Neural cell (in vitro differentiated cells): ENCODE measurements around the gene ADD1. TPM values are rescaled to one million over a fixed set of nuclear protein-coding genes. Genes with fewer than 3 reads are reported as not detected.

Source experiments
- H2AFZ ChIP-seq: fragments of 200-600, 300-800 bp; sonication (generic), shearing (Covaris generic); 2 replicates; pipeline ENCODE4 v1.6.0; 2014; ENCODE audit warnings: low read depth, mild to moderate bottlenecking, antibody characterized with exemption, low read length, moderate library complexity
- H3F3A ChIP-seq: fragments of 200-600 bp; shearing (Covaris generic); 2 replicates; pipeline ENCODE4 v1.6.1; 2016; ENCODE audit warnings: mild to moderate bottlenecking, moderate library complexity, mixed read lengths, antibody characterized with exemption, low read length; ENCODE audit not compliant: insufficient read depth, poor library complexity, severe bottlenecking
- H3K27ac ChIP-seq: fragments of 200-600, 300-800 bp; sonication (generic), shearing (Covaris generic); 2 replicates; pipeline ENCODE4 v1.5.1; 2014; ENCODE audit warnings: mild to moderate bottlenecking, low read length, moderate library complexity
- H3K27me3 ChIP-seq: fragments of 300-800, 200-600 bp; sonication (generic), shearing (Covaris generic); 2 replicates; pipeline ENCODE4 v1.6.0; 2014; ENCODE audit warnings: mild to moderate bottlenecking, low read depth, low read length, moderate library complexity; ENCODE audit not compliant: insufficient read depth
- H3K36me3 ChIP-seq: fragments of 300-800, 200-600 bp; sonication (generic), shearing (Covaris generic); 2 replicates; pipeline ENCODE4 v1.5.1; 2014; ENCODE audit warnings: mild to moderate bottlenecking, antibody characterized with exemption, low read length, moderate library complexity; ENCODE audit not compliant: insufficient read depth
- H3K4me2 ChIP-seq: fragments of 300-800, 200-600 bp; sonication (generic), shearing (Covaris generic); 2 replicates; pipeline ENCODE4 v1.6.0; 2014; ENCODE audit warnings: mild to moderate bottlenecking, low read length
- H3K4me3 ChIP-seq: fragments of 300-800, 200-600 bp; sonication (generic), shearing (Covaris generic); 2 replicates; pipeline ENCODE4 v1.5.1; 2014; ENCODE audit warnings: mild to moderate bottlenecking, low read length, moderate library complexity
- H3K79me2 ChIP-seq: fragments of 200-600 bp; shearing (Covaris generic); replicated peaks from 2 replicates; pipeline ENCODE4 v1.6.0; 2014; ENCODE audit warnings: mild to moderate bottlenecking, low read length, moderate library complexity; ENCODE audit not compliant: insufficient read depth
- H3K9ac ChIP-seq: fragments of 300-800, 200-600 bp; sonication (generic), shearing (Covaris generic); 2 replicates; pipeline ENCODE4 v1.6.1; 2016; ENCODE audit warnings: mild to moderate bottlenecking, low read length, mixed read lengths
- H3K9me2 ChIP-seq: fragments of 200-600 bp; shearing (Covaris generic); 2 replicates; pipeline ENCODE4 v1.6.1; 2016; ENCODE audit warnings: mild to moderate bottlenecking, low read length, mixed read lengths; ENCODE audit not compliant: insufficient read depth
- H3K9me3 ChIP-seq: fragments of 200-600, 300-800 bp; sonication (generic), shearing (Covaris generic); 2 replicates; pipeline ENCODE4 v1.6.1; 2016; ENCODE audit warnings: mild to moderate bottlenecking, mixed run types, low read length, moderate library complexity, mixed read lengths
- H4K20me1 ChIP-seq: fragments of 200-600 bp; shearing (Covaris generic); 2 replicates; pipeline ENCODE4 v1.6.1; 2016; ENCODE audit warnings: mild to moderate bottlenecking, mixed run types; ENCODE audit not compliant: insufficient read depth
- EP300 ChIP-seq: fragments of 450-650 bp; conservative IDR thresholded peaks from 2 replicates; pipeline ENCODE4 v1.6.1; 2014; ENCODE audit warnings: antibody characterized with exemption, mild to moderate bottlenecking, moderate library complexity; ENCODE audit not compliant: poor library complexity, severe bottlenecking
- EZH2 ChIP-seq: fragments of 200-600, 300-800 bp; shearing (Covaris generic), sonication (generic); IDR thresholded peaks from 2 replicates; pipeline ENCODE4 v1.6.1; 2014; ENCODE audit warnings: antibody characterized with exemption, low read length, borderline replicate concordance, mild to moderate bottlenecking; ENCODE audit not compliant: insufficient read depth, poor library complexity, severe bottlenecking
- MXI1 ChIP-seq: fragments of 450-650 bp; conservative IDR thresholded peaks from 2 replicates; pipeline ENCODE4 v1.6.1; 2014; ENCODE audit warnings: antibody characterized with exemption, mild to moderate bottlenecking; ENCODE audit not compliant: poor library complexity, severe bottlenecking
- POLR2AphosphoS5 ChIP-seq: IDR thresholded peaks from 2 replicates; pipeline ENCODE4 v1.6.1; 2012
- RAD21 ChIP-seq: fragments of 450-650 bp; conservative IDR thresholded peaks from 2 replicates; pipeline ENCODE4 v1.6.1; 2014; ENCODE audit warnings: antibody characterized with exemption, mild to moderate bottlenecking, moderate library complexity
- SMC3 ChIP-seq: fragments of 450-650 bp; conservative IDR thresholded peaks from 2 replicates; pipeline ENCODE4 v1.6.1; 2014; ENCODE audit warnings: antibody characterized with exemption, mild to moderate bottlenecking, moderate library complexity; ENCODE audit not compliant: poor library complexity
- TAF1 ChIP-seq: IDR thresholded peaks from 2 replicates; pipeline ENCODE4 v1.6.1; 2012; ENCODE audit warnings: low read depth
- polyA plus RNA-seq: library from polyadenylated mRNA; depleted of rRNA; stranded (reverse); fragments of >200 nt; gene quantifications from 2 replicates; pipeline ENCODE4 v1.2.3, GENCODE V29; 2014
- TF ChIP-seq, protein P1 (sequence below): IDR thresholded peaks from 2 replicates; pipeline ENCODE4 v1.6.1; 2012; ENCODE audit warnings: borderline replicate concordance
- TF ChIP-seq, protein P2 (sequence below): fragments of 450-650 bp; IDR thresholded peaks from 2 replicates; pipeline ENCODE4 v1.5.1; 2014; ENCODE audit warnings: antibody characterized with exemption, mild to moderate bottlenecking, moderate library complexity; ENCODE audit not compliant: poor library complexity, severe bottlenecking

The ADD1 gene
- polyA plus RNA-seq, 1 donor from 2014 or later: 190 TPM

DNA sequence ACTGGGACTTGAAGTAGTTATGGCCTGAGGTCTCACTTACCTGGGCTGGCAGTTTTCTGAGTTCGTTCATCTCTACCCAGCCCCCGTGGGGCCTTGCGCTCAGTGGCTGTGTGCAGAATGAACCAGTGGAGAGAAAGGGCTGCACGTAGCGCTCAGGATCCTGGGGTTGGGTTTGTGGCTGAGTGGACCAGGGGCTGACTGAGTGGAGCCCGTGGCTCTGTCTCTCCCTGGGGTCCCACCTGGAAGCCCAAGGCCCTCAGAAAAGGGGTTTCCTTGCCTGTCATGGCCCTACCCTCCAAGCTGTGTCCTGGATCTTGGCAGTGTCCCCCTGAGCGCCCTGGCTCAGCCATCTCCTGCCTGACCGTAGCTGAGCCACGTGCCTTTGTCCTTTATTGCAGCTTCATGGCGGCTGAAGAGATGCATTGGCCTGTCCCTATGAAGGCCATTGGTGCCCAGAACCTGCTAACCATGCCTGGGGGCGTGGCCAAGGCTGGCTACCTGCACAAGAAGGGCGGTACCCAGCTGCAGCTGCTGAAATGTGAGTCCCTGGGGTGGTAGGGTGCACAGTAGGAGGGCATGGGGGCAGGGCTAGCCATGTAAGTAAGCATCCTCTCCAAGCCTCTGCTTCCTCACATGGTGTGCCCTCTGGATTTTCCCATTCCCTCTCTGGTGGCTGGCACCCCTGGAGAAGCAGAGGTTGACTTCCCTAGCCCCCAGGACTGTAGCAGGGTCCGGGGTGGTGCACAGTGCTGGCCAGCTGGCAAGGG, 23.2 kb upstream of the ADD1 start:
- Histone ChIP-seq H3F3A (no peaks in the 10 kb centered on the region), H3K79me2 (peaks cover 20% of the 10 kb centered on the region), H3K4me2 (no peak overlapping the region)

DNA sequence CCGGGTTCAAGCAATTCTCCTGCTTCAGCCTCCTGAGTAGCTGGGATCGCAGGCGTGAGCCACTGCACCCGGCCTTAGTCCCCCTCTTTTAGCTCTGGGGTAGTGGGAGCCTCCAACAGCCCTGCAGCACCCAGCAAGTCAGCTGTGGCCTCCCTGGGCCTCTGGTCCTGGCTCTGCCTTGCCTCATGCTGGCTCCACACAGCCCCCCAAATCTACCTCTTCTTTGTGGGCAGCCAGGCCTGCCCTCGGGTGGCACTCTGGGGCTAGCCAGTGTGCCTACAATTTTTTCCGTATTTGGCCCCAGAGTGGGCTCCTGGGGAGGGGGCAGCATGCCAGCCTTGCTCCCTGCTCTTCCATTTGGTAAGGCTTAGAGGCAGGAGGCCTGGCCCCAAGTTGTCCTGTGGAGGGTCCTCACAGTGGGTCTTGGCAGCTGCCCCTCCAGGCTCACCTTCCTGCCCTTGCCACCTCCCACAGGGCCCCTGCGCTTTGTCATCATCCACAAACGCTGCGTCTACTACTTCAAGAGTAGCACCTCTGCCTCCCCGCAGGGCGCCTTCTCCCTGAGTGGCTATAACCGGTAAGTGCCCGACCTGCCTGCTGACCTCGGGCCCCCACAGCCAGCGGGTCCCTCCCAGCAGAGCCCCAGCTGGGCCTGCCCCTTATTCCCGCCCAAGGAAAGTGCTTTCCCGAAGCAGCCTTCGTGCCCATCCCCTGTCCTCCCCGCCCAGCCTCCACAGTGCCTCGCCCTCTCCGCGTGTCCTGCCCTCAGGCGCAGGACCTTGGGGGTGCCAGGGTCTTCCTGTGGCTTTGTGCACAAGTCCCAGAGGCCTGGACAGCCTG, 21.0 kb upstream of the ADD1 start:
- H3K36me3 ChIP-seq: no peaks in the 10 kb centered on the region

More for the DNA sequence above, 23.2 kb upstream of the ADD1 start:
- Histone ChIP-seq H3K27me3 (no peaks in the 10 kb centered on the region), H2AFZ (no peak overlapping the region), H3K27ac (no peak overlapping the region), H3K9me2 (no peaks in the 10 kb centered on the region), H3K36me3 (no peaks in the 10 kb centered on the region), H3K9ac (no peak overlapping the region), H3K9me3 (no peaks in the 10 kb centered on the region), H4K20me1 (no peaks in the 10 kb centered on the region), H3K4me3 (peak overlapping the region; percentile 85)
- no peak for TF ChIP-seq RAD21
- TF ChIP-seq EP300: no peak
- no peak for TF ChIP-seq SMC3
- TF ChIP-seq EZH2: no peak

More for the DNA sequence above, 21.0 kb upstream of the ADD1 start:
- no peaks in the 10 kb centered on the region for H3K9me3 ChIP-seq
- no peak overlapping the region for H3K4me3 ChIP-seq
- no peaks in the 10 kb centered on the region for H4K20me1 ChIP-seq
- H3K79me2 ChIP-seq: peaks cover 20% of the 10 kb centered on the region
- no peak for TF ChIP-seq EP300
- TF ChIP-seq, protein P1, sequence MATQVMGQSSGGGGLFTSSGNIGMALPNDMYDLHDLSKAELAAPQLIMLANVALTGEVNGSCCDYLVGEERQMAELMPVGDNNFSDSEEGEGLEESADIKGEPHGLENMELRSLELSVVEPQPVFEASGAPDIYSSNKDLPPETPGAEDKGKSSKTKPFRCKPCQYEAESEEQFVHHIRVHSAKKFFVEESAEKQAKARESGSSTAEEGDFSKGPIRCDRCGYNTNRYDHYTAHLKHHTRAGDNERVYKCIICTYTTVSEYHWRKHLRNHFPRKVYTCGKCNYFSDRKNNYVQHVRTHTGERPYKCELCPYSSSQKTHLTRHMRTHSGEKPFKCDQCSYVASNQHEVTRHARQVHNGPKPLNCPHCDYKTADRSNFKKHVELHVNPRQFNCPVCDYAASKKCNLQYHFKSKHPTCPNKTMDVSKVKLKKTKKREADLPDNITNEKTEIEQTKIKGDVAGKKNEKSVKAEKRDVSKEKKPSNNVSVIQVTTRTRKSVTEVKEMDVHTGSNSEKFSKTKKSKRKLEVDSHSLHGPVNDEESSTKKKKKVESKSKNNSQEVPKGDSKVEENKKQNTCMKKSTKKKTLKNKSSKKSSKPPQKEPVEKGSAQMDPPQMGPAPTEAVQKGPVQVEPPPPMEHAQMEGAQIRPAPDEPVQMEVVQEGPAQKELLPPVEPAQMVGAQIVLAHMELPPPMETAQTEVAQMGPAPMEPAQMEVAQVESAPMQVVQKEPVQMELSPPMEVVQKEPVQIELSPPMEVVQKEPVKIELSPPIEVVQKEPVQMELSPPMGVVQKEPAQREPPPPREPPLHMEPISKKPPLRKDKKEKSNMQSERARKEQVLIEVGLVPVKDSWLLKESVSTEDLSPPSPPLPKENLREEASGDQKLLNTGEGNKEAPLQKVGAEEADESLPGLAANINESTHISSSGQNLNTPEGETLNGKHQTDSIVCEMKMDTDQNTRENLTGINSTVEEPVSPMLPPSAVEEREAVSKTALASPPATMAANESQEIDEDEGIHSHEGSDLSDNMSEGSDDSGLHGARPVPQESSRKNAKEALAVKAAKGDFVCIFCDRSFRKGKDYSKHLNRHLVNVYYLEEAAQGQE: no peak
- TF ChIP-seq POLR2AphosphoS5: no peak
- no peak for TF ChIP-seq TAF1
- no peak for TF ChIP-seq RAD21
- TF ChIP-seq MXI1: no peak
- no peak for TF ChIP-seq EZH2
- TF ChIP-seq, protein P2, sequence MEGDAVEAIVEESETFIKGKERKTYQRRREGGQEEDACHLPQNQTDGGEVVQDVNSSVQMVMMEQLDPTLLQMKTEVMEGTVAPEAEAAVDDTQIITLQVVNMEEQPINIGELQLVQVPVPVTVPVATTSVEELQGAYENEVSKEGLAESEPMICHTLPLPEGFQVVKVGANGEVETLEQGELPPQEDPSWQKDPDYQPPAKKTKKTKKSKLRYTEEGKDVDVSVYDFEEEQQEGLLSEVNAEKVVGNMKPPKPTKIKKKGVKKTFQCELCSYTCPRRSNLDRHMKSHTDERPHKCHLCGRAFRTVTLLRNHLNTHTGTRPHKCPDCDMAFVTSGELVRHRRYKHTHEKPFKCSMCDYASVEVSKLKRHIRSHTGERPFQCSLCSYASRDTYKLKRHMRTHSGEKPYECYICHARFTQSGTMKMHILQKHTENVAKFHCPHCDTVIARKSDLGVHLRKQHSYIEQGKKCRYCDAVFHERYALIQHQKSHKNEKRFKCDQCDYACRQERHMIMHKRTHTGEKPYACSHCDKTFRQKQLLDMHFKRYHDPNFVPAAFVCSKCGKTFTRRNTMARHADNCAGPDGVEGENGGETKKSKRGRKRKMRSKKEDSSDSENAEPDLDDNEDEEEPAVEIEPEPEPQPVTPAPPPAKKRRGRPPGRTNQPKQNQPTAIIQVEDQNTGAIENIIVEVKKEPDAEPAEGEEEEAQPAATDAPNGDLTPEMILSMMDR: no peak
- no peak overlapping the region for H3K9ac ChIP-seq
- H3F3A ChIP-seq: no peaks in the 10 kb centered on the region
- H3K4me2 ChIP-seq: no peak overlapping the region
- H3K27ac ChIP-seq: no peak overlapping the region
- H3K27me3 ChIP-seq: no peaks in the 10 kb centered on the region
- no peak overlapping the region for H2AFZ ChIP-seq
- no peaks in the 10 kb centered on the region for H3K9me2 ChIP-seq
